Measurements from ENCODE around the gene KIF3B.
A peak's percentile ranks its signal among the peaks of the same experiment; 100 is the strongest.
"Not testable (repeated sequence)": the region's sequence is repeated elsewhere in the genome, so short reads cannot be mapped to it uniquely, and the experiment has no call there.

Gene KIF3B

GRCh38 chr20:32249030-32249738 lies 28.3 kb upstream of the KIF3B start:
- no peak for DNase-seq

GRCh38 chr20:32251470-32251869 lies 26.0 kb upstream of the KIF3B start:
- no peak for DNase-seq

- DNase-seq: no peak
These were observed 25.3 kb upstream of the KIF3B start for GRCh38 chr20:32252189-32252588.

GRCh38 chr20:32260973-32261372 lies 16.5 kb upstream of the KIF3B start:
- not testable (repeated sequence) for DNase-seq

- no peak for DNase-seq
These were observed 15.8 kb upstream of the KIF3B start for GRCh38 chr20:32261644-32262043.

GRCh38 chr20:32263398-32263954 lies 14.0 kb upstream of the KIF3B start:
- no peak for DNase-seq

- DNase-seq: peak in 1 of 14 donors; percentile 78
These were observed 5.8 kb upstream of the KIF3B start for GRCh38 chr20:32271620-32272019.

- no peak for DNase-seq
These were observed 3.1 kb upstream of the KIF3B start for GRCh38 chr20:32274359-32274758.

GRCh38 chr20:32275163-32275562 lies 2.3 kb upstream of the KIF3B start:
- DNase-seq: not testable (repeated sequence)

- no peak for DNase-seq
These were observed 770 bp downstream of the KIF3B start for GRCh38 chr20:32278199-32278643.

- no peak for DNase-seq
These were observed 4.3 kb downstream of the KIF3B start for GRCh38 chr20:32281711-32282110.

GRCh38 chr20:32282461-32282860 lies 5.0 kb downstream of the KIF3B start:
- DNase-seq: peak in 12 of 14 donors; percentile 3 to 97 (median 24)

- no peak for DNase-seq
These were observed 7.7 kb downstream of the KIF3B start for GRCh38 chr20:32285082-32285620.

- DNase-seq: no peak
These were observed 8.3 kb downstream of the KIF3B start for GRCh38 chr20:32285621-32286371.

GRCh38 chr20:32287231-32287638 lies 9.8 kb downstream of the KIF3B start:
- no peak for DNase-seq

- no peak for DNase-seq
These were observed 10.9 kb downstream of the KIF3B start for GRCh38 chr20:32288225-32288849.

GRCh38 chr20:32289299-32289660 lies 11.8 kb downstream of the KIF3B start:
- not testable (repeated sequence) for DNase-seq

GRCh38 chr20:32289661-32290431 lies 12.4 kb downstream of the KIF3B start:
- DNase-seq: no peak

GRCh38 chr20:32291166-32291565 lies 13.7 kb downstream of the KIF3B start:
- no peak for DNase-seq

- DNase-seq: no peak
These were observed 15.1 kb downstream of the KIF3B start for GRCh38 chr20:32292548-32292947.

- DNase-seq: no peak
These were observed 16.6 kb downstream of the KIF3B start for GRCh38 chr20:32294071-32294470.

- DNase-seq: no peak
These were observed 19.0 kb downstream of the KIF3B start for GRCh38 chr20:32296412-32296811.

Measured in C1 segment of cervical spinal cord (tissue), 14 donors.